IMR-90 (cell line): ENCODE measurements around the gene SEC23A. TPM values are rescaled to one million over a fixed set of nuclear protein-coding genes. Genes with fewer than 3 reads are reported as not detected.

Experiments
- ATAC-seq: fragments of 200-7000 bp; cut with Tn5 transposase; 2 replicates; pipeline ENCODE4 v1.9.1; 2020; ENCODE audit warnings: low read depth, mild to moderate bottlenecking, moderate library complexity
- BruUV-seq: library from RNA; stranded (reverse); fragments of 400-500 nt; replicated peaks from 2 replicates; lab custom pipeline; 2021; lab: Mats Ljungman, UMichigan
- CTCF ChIA-PET: fragments of 300-600 bp; formaldehyde crosslinking; extraction: SDS; loops from one replicate; lab custom pipeline; 2021; ENCODE audit warnings: antibody characterized with exemption; lab: Yijun Ruan, JAX
- POLR2A ChIA-PET: fragments of 300-600 bp; sonication (Branson Sonifier 250); formaldehyde crosslinking; loops from one replicate; lab custom pipeline; 2022; ENCODE audit warnings: antibody characterized with exemption; ENCODE audit not compliant: unreplicated experiment; lab: Charles Lee
- DNase-seq: peaks from one replicate; pipeline ENCODE4 v3.0.0; 2013
- H2AFZ ChIP-seq: replicated peaks from 2 replicates; pipeline ENCODE3; 2013; ENCODE audit warnings: low read length, mild to moderate bottlenecking; ENCODE audit not compliant: poor library complexity
- H2AK5ac ChIP-seq: 2 replicates; pipeline ENCODE4 v1.6.1; 2013; ENCODE audit warnings: low read depth, low read length, inconsistent platforms
- H2AK9ac ChIP-seq: replicated peaks from 2 replicates; pipeline ENCODE3; 2013; ENCODE audit warnings: mild to moderate bottlenecking, low read depth, low read length, moderate library complexity; ENCODE audit not compliant: poor library complexity
- H2BK120ac ChIP-seq: 2 replicates; pipeline ENCODE4 v1.6.1; 2013; ENCODE audit warnings: low read depth, low read length, inconsistent platforms
- H2BK15ac ChIP-seq: 3 replicates; pipeline ENCODE4 v1.6.1; 2013; ENCODE audit warnings: low read depth, low read length, inconsistent platforms
- H2BK20ac ChIP-seq: 2 replicates; pipeline ENCODE4 v1.6.1; 2013; ENCODE audit warnings: low read depth, mild to moderate bottlenecking, inconsistent platforms, low read length, moderate library complexity
- H2BK5ac ChIP-seq: 2 replicates; pipeline ENCODE4 v1.6.1; 2013; ENCODE audit warnings: mild to moderate bottlenecking, low read depth, low read length, inconsistent platforms; ENCODE audit not compliant: poor library complexity, severe bottlenecking
- H3K14ac ChIP-seq: replicated peaks from 2 replicates; pipeline ENCODE4 v1.6.1; 2013; ENCODE audit warnings: low read depth, low read length, inconsistent platforms
- H3K18ac ChIP-seq: 2 replicates; pipeline ENCODE4 v1.6.1; 2013; ENCODE audit warnings: low read depth, low read length, control low read depth
- H3K23ac ChIP-seq: 2 replicates; pipeline ENCODE4 v1.6.1; 2013; ENCODE audit warnings: low read depth, low read length, inconsistent platforms
- H3K27ac ChIP-seq: 2 replicates; pipeline ENCODE4 v1.5.1; 2013; ENCODE audit warnings: mild to moderate bottlenecking, control low read depth, low read length; ENCODE audit not compliant: insufficient read depth
- H3K27me3 ChIP-seq: 2 replicates; pipeline ENCODE4 v1.6.1; 2013; ENCODE audit warnings: low read length; ENCODE audit not compliant: control insufficient read depth, insufficient read depth
- H3K36me3 ChIP-seq: 2 replicates; pipeline ENCODE4 v1.6.1; 2013; ENCODE audit warnings: low read length, mixed read lengths; ENCODE audit not compliant: control insufficient read depth, insufficient read depth
- H3K4ac ChIP-seq: 2 replicates; pipeline ENCODE4 v1.6.1; 2013; ENCODE audit warnings: low read depth, low read length, inconsistent platforms
- H3K4me1 ChIP-seq: 2 replicates; pipeline ENCODE4 v1.6.1; 2013; ENCODE audit warnings: low read length, mixed read lengths; ENCODE audit not compliant: control insufficient read depth, insufficient read depth
- H3K4me2 ChIP-seq: 2 replicates; pipeline ENCODE4 v1.6.1; 2013; ENCODE audit warnings: low read depth, mild to moderate bottlenecking, control low read depth, low read length, moderate library complexity
- H3K4me3 ChIP-seq: 2 replicates; pipeline ENCODE4 v1.5.1; 2013; ENCODE audit warnings: low read depth, mild to moderate bottlenecking, control low read depth, low read length, moderate library complexity; ENCODE audit not compliant: insufficient read depth
- H3K56ac ChIP-seq: 2 replicates; pipeline ENCODE4 v1.6.1; 2013; ENCODE audit warnings: low read length, inconsistent platforms; ENCODE audit not compliant: insufficient read depth; ENCODE audit errors: extremely low read depth
- H3K79me1 ChIP-seq, 2 experiments: 2 replicates each; pipeline ENCODE4 v1.6.1; 2013; ENCODE audit warnings: low read length in 2 of 2, inconsistent platforms in 1 of 2, low read depth in 1 of 2
- H3K9ac ChIP-seq: 2 replicates; pipeline ENCODE4 v1.6.1; 2013; ENCODE audit warnings: low read depth, low read length, control low read depth
- H3K9me1 ChIP-seq: 2 replicates; pipeline ENCODE4 v1.6.1; 2013; ENCODE audit warnings: low read length, inconsistent platforms; ENCODE audit not compliant: insufficient read depth
- H3K9me3 ChIP-seq: 2 replicates; pipeline ENCODE4 v1.6.1; 2013; ENCODE audit warnings: low read length; ENCODE audit not compliant: control insufficient read depth, insufficient read depth
- H4K20me1 ChIP-seq: 2 replicates; pipeline ENCODE4 v1.6.1; 2013; ENCODE audit warnings: low read length, inconsistent platforms; ENCODE audit not compliant: insufficient read depth
- H4K5ac ChIP-seq: 2 replicates; pipeline ENCODE4 v1.6.1; 2013; ENCODE audit warnings: mild to moderate bottlenecking, low read depth, low read length, control low read depth
- H4K8ac ChIP-seq, 2 experiments: 2 replicates each; pipeline ENCODE4 v1.6.1; 2013; ENCODE audit warnings: low read depth in 2 of 2, low read length in 2 of 2, control low read depth in 1 of 2, inconsistent platforms in 1 of 2
- H4K91ac ChIP-seq: 2 replicates; pipeline ENCODE4 v1.6.1; 2013; ENCODE audit warnings: low read depth, low read length, inconsistent platforms; ENCODE audit not compliant: insufficient read depth
- BHLHE40 ChIP-seq: fragments of 150-350 bp; IDR thresholded peaks from 2 replicates; pipeline ENCODE4 v1.6.1; 2016; ENCODE audit warnings: mild to moderate bottlenecking, low read depth, low read length
- CHD1 ChIP-seq: IDR thresholded peaks from 2 replicates; pipeline ENCODE4 v1.6.1; 2012; ENCODE audit warnings: low read depth, low read length, improper control_type of control experiment
- FOS ChIP-seq: fragments of 150-350 bp; IDR thresholded peaks from 2 replicates; pipeline ENCODE4 v1.6.1; 2016; ENCODE audit warnings: low read depth, low read length
- MAZ ChIP-seq: IDR thresholded peaks from 2 replicates; pipeline ENCODE4 v1.6.1; 2012; ENCODE audit warnings: low read depth, mild to moderate bottlenecking, low read length, improper control_type of control experiment, moderate library complexity, borderline replicate concordance
- POLR2A ChIP-seq: IDR thresholded peaks from 2 replicates; pipeline ENCODE4 v1.6.1; 2012; ENCODE audit warnings: mild to moderate bottlenecking, low read depth, low read length
- USF2 ChIP-seq: fragments of 150-350 bp; IDR thresholded peaks from 2 replicates; pipeline ENCODE4 v1.6.1; 2017; ENCODE audit warnings: mild to moderate bottlenecking, antibody characterized with exemption, low read length, low read depth
- WGBS, 2 experiments: methylation state at CpG; one replicate each; pipeline versions ENCODE4 v1.1.5 to v1.1.7; 2013; ENCODE audit warnings: missing lambda C conversion rate in 2 of 2; ENCODE audit not compliant: insufficient read length in 1 of 2; ENCODE audit errors: extremely low coverage in 2 of 2; 5-methylcytosine and 5-hydroxymethylcytosine counted together
- dilution Hi-C: fragments of 300-500 bp; cut with HindIII; formaldehyde crosslinking; loops from one replicate; pipeline ENCODE4 v1.14.3; 2018; ENCODE audit warnings: low sequenced_read_pairs; ENCODE audit not compliant: unreplicated experiment
- in situ Hi-C: fragments of 300-500 bp; cut with MboI; formaldehyde crosslinking; loops from 3 replicates; pipeline ENCODE4 v1.14.3; 2019; ENCODE audit warnings: low sequenced_read_pairs, inconsistent platforms, mixed read lengths
- intact Hi-C: fragments of 100-400 bp; cut with micrococcal nuclease; formaldehyde crosslinking; loops from 2 replicates; pipeline ENCODE4 v1.10.0; 2022
- polyA plus RNA-seq, 3 experiments: library from polyadenylated mRNA; depleted of rRNA; stranded (reverse); fragments of >200 nt; gene quantifications; 2 replicates each; pipeline ENCODE4 v1.2.3, GENCODE V29; 2012; ENCODE audit warnings: low replicate concordance in 1 of 3
- total RNA-seq: library from RNA; depleted of rRNA; stranded (reverse); fragments of >200 nt; gene quantifications from 2 replicates; pipeline ENCODE4 v1.2.3, GENCODE V29; 2012
- TF ChIP-seq, protein P1 (sequence below): fragments of 150-350 bp; IDR thresholded peaks from 2 replicates; pipeline ENCODE4 v1.6.1; 2016; ENCODE audit warnings: low read depth, mild to moderate bottlenecking, low read length, moderate library complexity, borderline replicate concordance
- TF ChIP-seq, protein P2 (sequence below): conservative IDR thresholded peaks from 2 replicates; pipeline ENCODE4 v1.5.1; 2012; ENCODE audit warnings: mild to moderate bottlenecking, low read depth, low read length, improper control_type of control experiment

The SEC23A gene
- total and polyA plus RNA-seq, 2 of the 4 experiments (the other 2 are of a cell fraction), result 141 to 609 TPM

GRCh38 chr14:39034481-39035296 lies 68.3 kb downstream of the SEC23A start:
- H3K27ac ChIP-seq, result no peak overlapping the region
- H3K18ac ChIP-seq, result no peak overlapping the region
- no peak overlapping the region for H4K91ac ChIP-seq
- no peak overlapping the region for H3K4me3 ChIP-seq
- no peak overlapping the region for H2BK15ac ChIP-seq
- no peak overlapping the region for H4K8ac ChIP-seq
- ChIA-PET POLR2A (no interaction called here), CTCF (interaction anchor here (1.5 kb wide), 1 partner anchor 14 kb away, joined by 6 read pairs; no protein-coding TSS in a partner anchor)
- no peaks in the 10 kb centered on the region for H4K20me1 ChIP-seq
- no peak overlapping the region for H3K4ac ChIP-seq
- no CpG with 5 or more reads among the region's 3 CpGs for WGBS, 2 experiments
- ATAC-seq, result peak; percentile 46
- no peak overlapping the region for H2BK120ac ChIP-seq
- H3K14ac ChIP-seq, result no peak overlapping the region
- intact Hi-C loops (loop anchor here (5.0 kb wide), 1 partner anchor 43 kb away; no protein-coding TSS in a partner anchor), dilution Hi-C loops (no loop called here), in situ Hi-C loops (no loop called here)
- no peak overlapping the region for H2BK5ac ChIP-seq
- no TSS peak for BruUV-seq
- no peak overlapping the region for H4K5ac ChIP-seq
- no peak overlapping the region for H3K9ac ChIP-seq
- no peaks in the 10 kb centered on the region for H3K4me1 ChIP-seq
- H2BK20ac ChIP-seq, result no peak overlapping the region
- no peak overlapping the region for H3K56ac ChIP-seq
- no peak overlapping the region for H2AFZ ChIP-seq
- no peak overlapping the region for H3K4me2 ChIP-seq
- H3K23ac ChIP-seq, result no peak overlapping the region
- H2AK5ac ChIP-seq, result no peak overlapping the region
- TF ChIP-seq FOS (no peak), POLR2A (no peak), CHD1 (no peak), BHLHE40 (no peak), USF2 (no peak), MAZ (no peak)
- TF ChIP-seq, protein P1, sequence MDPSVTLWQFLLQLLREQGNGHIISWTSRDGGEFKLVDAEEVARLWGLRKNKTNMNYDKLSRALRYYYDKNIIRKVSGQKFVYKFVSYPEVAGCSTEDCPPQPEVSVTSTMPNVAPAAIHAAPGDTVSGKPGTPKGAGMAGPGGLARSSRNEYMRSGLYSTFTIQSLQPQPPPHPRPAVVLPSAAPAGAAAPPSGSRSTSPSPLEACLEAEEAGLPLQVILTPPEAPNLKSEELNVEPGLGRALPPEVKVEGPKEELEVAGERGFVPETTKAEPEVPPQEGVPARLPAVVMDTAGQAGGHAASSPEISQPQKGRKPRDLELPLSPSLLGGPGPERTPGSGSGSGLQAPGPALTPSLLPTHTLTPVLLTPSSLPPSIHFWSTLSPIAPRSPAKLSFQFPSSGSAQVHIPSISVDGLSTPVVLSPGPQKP, result no peak
- TF ChIP-seq, protein P2, sequence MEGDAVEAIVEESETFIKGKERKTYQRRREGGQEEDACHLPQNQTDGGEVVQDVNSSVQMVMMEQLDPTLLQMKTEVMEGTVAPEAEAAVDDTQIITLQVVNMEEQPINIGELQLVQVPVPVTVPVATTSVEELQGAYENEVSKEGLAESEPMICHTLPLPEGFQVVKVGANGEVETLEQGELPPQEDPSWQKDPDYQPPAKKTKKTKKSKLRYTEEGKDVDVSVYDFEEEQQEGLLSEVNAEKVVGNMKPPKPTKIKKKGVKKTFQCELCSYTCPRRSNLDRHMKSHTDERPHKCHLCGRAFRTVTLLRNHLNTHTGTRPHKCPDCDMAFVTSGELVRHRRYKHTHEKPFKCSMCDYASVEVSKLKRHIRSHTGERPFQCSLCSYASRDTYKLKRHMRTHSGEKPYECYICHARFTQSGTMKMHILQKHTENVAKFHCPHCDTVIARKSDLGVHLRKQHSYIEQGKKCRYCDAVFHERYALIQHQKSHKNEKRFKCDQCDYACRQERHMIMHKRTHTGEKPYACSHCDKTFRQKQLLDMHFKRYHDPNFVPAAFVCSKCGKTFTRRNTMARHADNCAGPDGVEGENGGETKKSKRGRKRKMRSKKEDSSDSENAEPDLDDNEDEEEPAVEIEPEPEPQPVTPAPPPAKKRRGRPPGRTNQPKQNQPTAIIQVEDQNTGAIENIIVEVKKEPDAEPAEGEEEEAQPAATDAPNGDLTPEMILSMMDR, result 0 out of 2 replicates have a peak, but pooled peaks have one; percentile 16
- no peaks in the 10 kb centered on the region for H3K9me3 ChIP-seq
- peaks cover 6 to 15% of the 10 kb centered on the region in 2 experiments for H3K79me1 ChIP-seq
- H3K36me3 ChIP-seq, result peaks cover 45% of the 10 kb centered on the region
- DNase-seq, result no peak
- no peaks in the 10 kb centered on the region for H3K27me3 ChIP-seq
- no peak overlapping the region for H2AK9ac ChIP-seq
- peaks cover 3% of the 10 kb centered on the region; the same call in 1 of the 2 replicates for H3K9me1 ChIP-seq
